Neutrophil (primary cell): ENCODE results near the gene SESTD1.
A peak's percentile ranks its signal among the peaks of the same experiment; 100 is the strongest.

Experiments
- H3K27ac ChIP-seq: fragments of 200-600 bp; sonication (generic); 2 replicates; pipeline ENCODE4 v1.5.1; 2016; ENCODE audit warnings: mild to moderate bottlenecking, moderate library complexity
- H3K27me3 ChIP-seq: fragments of 200-600 bp; sonication (generic); 2 replicates; pipeline ENCODE4 v1.6.0; 2016; ENCODE audit warnings: mild to moderate bottlenecking
- H3K36me3 ChIP-seq: fragments of 200-600 bp; sonication (generic); 2 replicates; pipeline ENCODE4 v1.5.1; 2017
- H3K4me1 ChIP-seq, 2 experiments: fragments of 200-600 bp in 1 of 2; sonication (generic) in 1 of 2; 1 replicate in 1 of 2; 2 replicates in 1 of 2; pipeline versions ENCODE4 v1.5.1 to v1.6.1; 2013 to 2016; ENCODE audit warnings: low read depth in 1 of 2, low read length in 1 of 2, mild to moderate bottlenecking in 1 of 2, moderate library complexity in 1 of 2; ENCODE audit not compliant: control insufficient read depth in 1 of 2, insufficient read depth in 1 of 2
- H3K4me3 ChIP-seq, 2 experiments: fragments of 200-600 bp in 1 of 2; sonication (generic) in 1 of 2; 1 replicate in 1 of 2; 2 replicates in 1 of 2; pipeline ENCODE4 v1.5.1; 2013 to 2016; ENCODE audit warnings: low read depth in 1 of 2, low read length in 1 of 2, mild to moderate bottlenecking in 1 of 2, moderate library complexity in 1 of 2
- H3K9me3 ChIP-seq: fragments of 200-600 bp; sonication (generic); 2 replicates; pipeline ENCODE4 v1.5.1; 2016
- CTCF ChIP-seq: fragments of 200-600 bp; sonication (generic); IDR thresholded peaks from 2 replicates; pipeline ENCODE4 v1.5.1; 2016; ENCODE audit warnings: antibody characterized with exemption

SESTD1 gene

GRCh38 chr2:179235463-179236108 is 29.0 kb downstream of the SESTD1 start:
- TF ChIP-seq CTCF = no peak
- Histone ChIP-seq H3K4me1 (peaks cover 25 to 27% of the 10 kb centered on the region in 2 experiments), H3K27ac (peak overlapping the region; percentile 81)

GRCh38 chr2:179234658-179235240 is 29.9 kb downstream of the SESTD1 start:
- Histone ChIP-seq H3K27ac (peak overlapping the region; percentile 81), H3K27me3 (no peaks in the 10 kb centered on the region), H3K36me3 (no peaks in the 10 kb centered on the region), H3K4me3 (peak overlapping the region; percentile 19 to 29), H3K9me3 (no peaks in the 10 kb centered on the region), H3K4me1 (peaks cover 25 to 27% of the 10 kb centered on the region in 2 experiments)
- TF ChIP-seq CTCF = no peak

More at GRCh38 chr2:179235463-179236108, 29.0 kb downstream of the SESTD1 start:
- H3K4me3 ChIP-seq = no peak overlapping the region
- H3K9me3 ChIP-seq = no peaks in the 10 kb centered on the region
- H3K27me3 ChIP-seq = no peaks in the 10 kb centered on the region
- no peaks in the 10 kb centered on the region for H3K36me3 ChIP-seq

- no peaks in the 10 kb centered on the region for H3K27me3 ChIP-seq
- H3K4me3 ChIP-seq = no peak overlapping the region
- peaks cover 25 to 27% of the 10 kb centered on the region in 2 experiments for H3K4me1 ChIP-seq
- H3K9me3 ChIP-seq = no peaks in the 10 kb centered on the region
- no peaks in the 10 kb centered on the region for H3K36me3 ChIP-seq
- no peak for TF ChIP-seq CTCF
- peak overlapping the region; percentile 81 for H3K27ac ChIP-seq
These were observed 30.8 kb downstream of the SESTD1 start for GRCh38 chr2:179233626-179234430.

GRCh38 chr2:179233083-179233490 is 31.5 kb downstream of the SESTD1 start:
- Histone ChIP-seq H3K27ac (peak overlapping the region; percentile 81), H3K27me3 (no peaks in the 10 kb centered on the region), H3K4me1 (peaks cover 25 to 27% of the 10 kb centered on the region in 2 experiments), H3K36me3 (no peaks in the 10 kb centered on the region), H3K4me3 (no peak overlapping the region), H3K9me3 (no peaks in the 10 kb centered on the region)
- TF ChIP-seq CTCF = no peak

- TF ChIP-seq CTCF = no peak
- H3K4me1 ChIP-seq = no peaks in the 10 kb centered on the region
- H3K27ac ChIP-seq = no peak overlapping the region
- no peak overlapping the region for H3K4me3 ChIP-seq
- no peaks in the 10 kb centered on the region for H3K27me3 ChIP-seq
- H3K36me3 ChIP-seq = no peaks in the 10 kb centered on the region
- no peaks in the 10 kb centered on the region for H3K9me3 ChIP-seq
These were observed 37.7 kb downstream of the SESTD1 start for GRCh38 chr2:179226961-179227259.
